Prostate gland (tissue), 2 donors: ENCODE data around the gene UBC.

Experiments
- POLR2A ChIP-seq: fragments of 450-650 bp; IDR thresholded peaks from one replicate; pipeline ENCODE4 v1.6.1; 2016; ENCODE audit warnings: antibody characterized with exemption, mild to moderate bottlenecking
- POLR2AphosphoS5 ChIP-seq: sonication (generic); formaldehyde crosslinking; IDR thresholded peaks from one replicate; pipeline ENCODE4 v1.6.1; 2017; ENCODE audit warnings: antibody characterized with exemption
- TF ChIP-seq, protein P1 (sequence below), 4 experiments: fragments of 200-600 bp in 2 of 4; fragments of 450-650 bp in 2 of 4; sonication (generic) in 2 of 4; IDR thresholded peaks; 1 replicate in 3 of 4; 2 replicates in 1 of 4; pipeline ENCODE4 v1.5.1; 2016 to 2019; ENCODE audit warnings: antibody characterized with exemption in 4 of 4, mild to moderate bottlenecking in 2 of 4, moderate library complexity in 2 of 4

DNA sequence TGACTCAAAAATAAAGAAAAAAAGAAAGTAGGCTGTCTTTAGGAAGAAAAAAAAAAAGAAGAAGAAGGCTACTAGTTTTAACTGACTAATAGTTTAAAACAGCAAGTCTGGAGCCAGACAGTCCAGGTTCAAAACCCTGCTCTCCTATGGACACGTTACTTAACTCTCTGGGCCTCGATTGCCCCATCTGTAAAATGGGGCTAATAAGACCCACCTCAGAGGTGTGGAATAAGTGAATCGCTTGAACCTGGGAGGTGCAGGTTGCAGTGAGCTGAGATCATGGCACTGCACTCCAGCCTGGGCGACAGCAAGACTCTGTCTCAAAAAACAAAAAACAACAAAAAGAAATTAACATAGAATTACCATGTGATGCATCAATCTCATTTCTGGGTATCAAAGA, 40.3 kb downstream of the UBC start:
- TF ChIP-seq POLR2A (no peak), POLR2AphosphoS5 (no peak)
- TF ChIP-seq, protein P1, sequence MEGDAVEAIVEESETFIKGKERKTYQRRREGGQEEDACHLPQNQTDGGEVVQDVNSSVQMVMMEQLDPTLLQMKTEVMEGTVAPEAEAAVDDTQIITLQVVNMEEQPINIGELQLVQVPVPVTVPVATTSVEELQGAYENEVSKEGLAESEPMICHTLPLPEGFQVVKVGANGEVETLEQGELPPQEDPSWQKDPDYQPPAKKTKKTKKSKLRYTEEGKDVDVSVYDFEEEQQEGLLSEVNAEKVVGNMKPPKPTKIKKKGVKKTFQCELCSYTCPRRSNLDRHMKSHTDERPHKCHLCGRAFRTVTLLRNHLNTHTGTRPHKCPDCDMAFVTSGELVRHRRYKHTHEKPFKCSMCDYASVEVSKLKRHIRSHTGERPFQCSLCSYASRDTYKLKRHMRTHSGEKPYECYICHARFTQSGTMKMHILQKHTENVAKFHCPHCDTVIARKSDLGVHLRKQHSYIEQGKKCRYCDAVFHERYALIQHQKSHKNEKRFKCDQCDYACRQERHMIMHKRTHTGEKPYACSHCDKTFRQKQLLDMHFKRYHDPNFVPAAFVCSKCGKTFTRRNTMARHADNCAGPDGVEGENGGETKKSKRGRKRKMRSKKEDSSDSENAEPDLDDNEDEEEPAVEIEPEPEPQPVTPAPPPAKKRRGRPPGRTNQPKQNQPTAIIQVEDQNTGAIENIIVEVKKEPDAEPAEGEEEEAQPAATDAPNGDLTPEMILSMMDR (IDR thresholded peaks at IDR 0.05), result no peak
